ENCODE measurements around the gene PCGF2. TPM values are rescaled to one million over a fixed set of nuclear protein-coding genes. Genes with fewer than 3 reads are reported as not detected.

PCGF2 gene
- polyA plus RNA-seq, 3 donors, result 0.60 TPM; not detected in 2

DNA sequence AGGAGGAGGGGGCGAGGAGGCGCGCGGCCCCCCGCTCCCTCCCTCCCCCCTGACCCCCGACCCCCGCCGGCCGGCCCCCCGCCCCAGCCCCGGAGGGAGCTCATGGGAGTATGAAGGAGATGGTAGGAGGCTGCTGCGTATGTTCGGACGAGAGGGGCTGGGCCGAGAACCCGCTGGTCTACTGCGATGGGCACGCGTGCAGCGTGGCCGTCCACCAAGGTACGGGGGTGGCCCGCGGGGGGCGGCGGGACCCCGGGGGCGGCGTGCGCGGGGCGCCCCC is 42.7 kb downstream of the PCGF2 start:
- intact Hi-C loops (cut with micrococcal nuclease), result loop anchor here in 1 of 2 donors (10.0 kb wide), 1 partner anchor 159 kb away; no protein-coding TSS in a partner anchor
- WGBS (ENCODE audit: insufficient coverage), result 0% methylated on average over 8 of the region's 32 CpGs

DNA sequence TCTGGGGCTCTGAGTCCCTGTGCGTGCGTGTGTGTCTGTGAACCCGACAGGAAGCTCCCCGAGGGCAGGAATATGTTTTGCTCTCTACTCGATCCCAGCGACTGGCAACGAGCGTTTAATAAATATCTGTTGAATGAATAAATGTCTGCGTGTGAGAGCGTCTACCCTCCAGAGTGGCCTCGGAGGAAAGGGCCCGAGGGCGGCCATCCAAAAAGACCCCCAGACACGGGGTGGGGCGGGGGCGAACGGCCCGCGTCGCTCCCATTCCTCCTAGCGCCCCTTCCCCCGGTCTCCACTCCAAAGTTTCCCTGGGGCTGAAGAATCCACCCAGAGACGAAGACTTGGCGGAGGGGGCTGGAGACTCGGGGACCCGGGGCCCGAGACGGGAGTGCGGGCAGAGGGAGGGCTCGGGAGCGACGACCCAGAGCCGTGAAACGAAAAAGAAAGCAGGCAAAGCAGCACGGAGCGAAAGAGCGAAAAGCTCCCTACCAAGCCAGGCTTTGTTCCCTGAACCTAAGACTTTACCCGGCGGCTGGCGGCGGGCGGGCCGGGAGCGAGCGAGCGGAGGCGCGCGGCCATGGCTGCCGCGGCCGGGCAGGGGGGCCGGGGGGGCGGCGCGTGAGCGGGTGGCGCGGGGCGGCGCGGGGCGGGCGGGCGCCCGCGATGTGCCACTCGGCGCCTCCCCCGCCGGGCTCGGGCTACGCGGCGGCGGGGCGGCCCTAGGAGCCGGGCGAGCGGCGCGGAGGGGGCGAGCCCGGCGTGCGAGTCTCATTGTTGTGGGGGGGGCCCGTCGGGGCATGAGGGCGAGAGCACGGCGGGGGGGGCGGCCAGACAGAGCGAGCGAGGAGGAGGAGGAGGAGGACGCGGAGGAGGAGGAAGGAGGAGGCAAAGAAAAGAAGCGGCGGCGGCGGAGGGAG is 43.3 kb downstream of the PCGF2 start, which contains the start of gene MLLT6:
MLLT6 (plus strand) TSS at position 668 of the 917 bp plus-strand sequence. CDS start 360 bp downstream, outside the sequence.
- Histone ChIP-seq H3K4me2 (replicated peaks; ENCODE audit: extremely low read depth, low read length, poor library complexity, severe bottlenecking) (peak within 1 kb of the TSS; percentile 93), H3K36me3 (replicated peaks in 1 of 2; ENCODE audit: control insufficient read depth in 1 of 2, insufficient read depth in 2 of 2, low read length in 2 of 2) (peaks cover 3 to 18% of the 10 kb centered on the region in 2 donors), H4K20me1 (ENCODE audit: insufficient read depth, low read length) (peaks cover 13% of the 10 kb centered on the region), H3K9me3 (replicated peaks in 1 of 2; ENCODE audit: control insufficient read depth in 1 of 2, insufficient read depth in 1 of 2, low read length in 2 of 2) (no peaks in the 10 kb centered on the region), H2AFZ (ENCODE audit: insufficient read depth, low read depth, low read length, poor library complexity, severe bottlenecking) (peak within 1 kb of the TSS; percentile 83), H3K9ac (ENCODE audit: insufficient read depth, low read length, poor library complexity, severe bottlenecking) (peak within 1 kb of the TSS; percentile 93), H3K27me3 (ENCODE audit: control insufficient read depth in 2 of 2, insufficient read depth in 2 of 2, low read length in 2 of 2) (peaks cover 0 to 6% of the 10 kb centered on the region in 2 donors), H3K4me3 (replicated peaks in 1 of 3; ENCODE audit: low read depth in 2 of 3, low read length in 3 of 3) (peak within 1 kb of the TSS; percentile 86 to 93 (median 90)), H3K4me1 (ENCODE audit: control insufficient read depth in 1 of 2, insufficient read depth in 2 of 2, low read length in 2 of 2) (peaks cover 57 to 58% of the 10 kb centered on the region in 2 donors), H3K27ac (ENCODE audit: low read depth in 1 of 2, low read length in 2 of 2) (peak within 1 kb of the TSS; percentile 99 to 100), H3K79me2 (ENCODE audit: insufficient read depth, low read length) (peaks cover 8% of the 10 kb centered on the region)
- peaks cover 7 to 23% (median 16%) of the 10 kb centered on the region in 3 donors for H3K27me3 Mint-ChIP-seq (ENCODE audit: low read depth in 3 of 3)
- H3K4me3 Mint-ChIP-seq, result peak within 1 kb of the TSS; percentile 94 to 98
- H3K4me1 Mint-ChIP-seq, result peaks cover 57% of the 10 kb centered on the region
- under 1% methylated on average over 76 of the region's 100 CpGs for WGBS (ENCODE audit: insufficient coverage)
- TF ChIP-seq, protein P1, sequence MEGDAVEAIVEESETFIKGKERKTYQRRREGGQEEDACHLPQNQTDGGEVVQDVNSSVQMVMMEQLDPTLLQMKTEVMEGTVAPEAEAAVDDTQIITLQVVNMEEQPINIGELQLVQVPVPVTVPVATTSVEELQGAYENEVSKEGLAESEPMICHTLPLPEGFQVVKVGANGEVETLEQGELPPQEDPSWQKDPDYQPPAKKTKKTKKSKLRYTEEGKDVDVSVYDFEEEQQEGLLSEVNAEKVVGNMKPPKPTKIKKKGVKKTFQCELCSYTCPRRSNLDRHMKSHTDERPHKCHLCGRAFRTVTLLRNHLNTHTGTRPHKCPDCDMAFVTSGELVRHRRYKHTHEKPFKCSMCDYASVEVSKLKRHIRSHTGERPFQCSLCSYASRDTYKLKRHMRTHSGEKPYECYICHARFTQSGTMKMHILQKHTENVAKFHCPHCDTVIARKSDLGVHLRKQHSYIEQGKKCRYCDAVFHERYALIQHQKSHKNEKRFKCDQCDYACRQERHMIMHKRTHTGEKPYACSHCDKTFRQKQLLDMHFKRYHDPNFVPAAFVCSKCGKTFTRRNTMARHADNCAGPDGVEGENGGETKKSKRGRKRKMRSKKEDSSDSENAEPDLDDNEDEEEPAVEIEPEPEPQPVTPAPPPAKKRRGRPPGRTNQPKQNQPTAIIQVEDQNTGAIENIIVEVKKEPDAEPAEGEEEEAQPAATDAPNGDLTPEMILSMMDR (IDR thresholded peaks at IDR 0.05), result no peak
- intact Hi-C loops (cut with micrococcal nuclease), result loop anchor here (5.0 to 10.0 kb wide), 2 partner anchors 97 to 160 kb away; no protein-coding TSS in a partner anchor
- H3K27ac Mint-ChIP-seq, result peak within 1 kb of the TSS; percentile 91 to 100 (median 95)
- peak; percentile 60 to 67 (median 63) for DNase-seq
- H3K9me3 Mint-ChIP-seq, result peaks cover 0 to 5% (median 0%) of the 10 kb centered on the region in 7 donors
- peaks cover 19 to 24% of the 10 kb centered on the region in 2 donors for H3K36me3 Mint-ChIP-seq

More for the DNA sequence above, 42.7 kb downstream of the PCGF2 start:
- Mint-ChIP-seq H3K27me3 (ENCODE audit: low read depth in 3 of 3) (peaks cover 8 to 19% (median 16%) of the 10 kb centered on the region in 3 donors), H3K36me3 (peaks cover 19 to 28% of the 10 kb centered on the region in 2 donors), H3K27ac (peak overlapping the region in 1 of 7 donors; percentile 50), H3K4me3 (peak overlapping the region; percentile 78 to 85), H3K4me1 (peaks cover 57% of the 10 kb centered on the region), H3K9me3 (peaks cover 0 to 5% (median 0%) of the 10 kb centered on the region in 7 donors)
- H3K4me2 ChIP-seq (replicated peaks; ENCODE audit: extremely low read depth, low read length, poor library complexity, severe bottlenecking), result peak overlapping the region; percentile 80
- H3K4me3 ChIP-seq (replicated peaks in 1 of 3; ENCODE audit: low read depth in 2 of 3, low read length in 3 of 3), result peak overlapping the region; percentile 45 to 93 (median 56)
- peak overlapping the region; percentile 93 for H3K9ac ChIP-seq (ENCODE audit: insufficient read depth, low read length, poor library complexity, severe bottlenecking)
- peaks cover 0 to 6% of the 10 kb centered on the region in 2 donors for H3K27me3 ChIP-seq (ENCODE audit: control insufficient read depth in 2 of 2, insufficient read depth in 2 of 2, low read length in 2 of 2)
- no peaks in the 10 kb centered on the region for H3K9me3 ChIP-seq (replicated peaks in 1 of 2; ENCODE audit: control insufficient read depth in 1 of 2, insufficient read depth in 1 of 2, low read length in 2 of 2)
- no peak for DNase-seq
- H3K4me1 ChIP-seq (ENCODE audit: control insufficient read depth in 1 of 2, insufficient read depth in 2 of 2, low read length in 2 of 2), result peaks cover 51 to 52% of the 10 kb centered on the region in 2 donors
- H3K79me2 ChIP-seq (ENCODE audit: insufficient read depth, low read length), result peaks cover 8% of the 10 kb centered on the region
- TF ChIP-seq, protein P1 (IDR thresholded peaks at IDR 0.05), result no peak
- no peak overlapping the region for H3K27ac ChIP-seq (ENCODE audit: low read depth in 1 of 2, low read length in 2 of 2)
- H3K36me3 ChIP-seq (replicated peaks in 1 of 2; ENCODE audit: control insufficient read depth in 1 of 2, insufficient read depth in 2 of 2, low read length in 2 of 2), result peaks cover 3 to 20% of the 10 kb centered on the region in 2 donors
- peak overlapping the region; percentile 51 for H2AFZ ChIP-seq (ENCODE audit: insufficient read depth, low read depth, low read length, poor library complexity, severe bottlenecking)
- peaks cover 13% of the 10 kb centered on the region for H4K20me1 ChIP-seq (ENCODE audit: insufficient read depth, low read length)
